Right lobe of liver (tissue), 4 donors: ENCODE measurements around the gene BCL2L11.

Source experiments
- CTCF ChIP-seq, 4 donors: fragments of 200-600 bp in 3 of 4; fragments of 450-650 bp in 1 of 4; IDR thresholded peaks; one replicate each; pipeline versions ENCODE4 v1.5.1 to v1.8.0; 2016 to 2022; ENCODE audit warnings: antibody characterized with exemption in 4 of 4, mild to moderate bottlenecking in 2 of 4
- POLR2A ChIP-seq: fragments of 450-650 bp; IDR thresholded peaks from one replicate; pipeline ENCODE4 v1.6.1; 2017; ENCODE audit warnings: antibody characterized with exemption, mild to moderate bottlenecking
- donor health status: DM: no; HTN: no; CAD: no.
- donor health status: DM: no; HTN: no; CAD: no.
- donor health status: DM: no; HTN: yes; CAD: no.

GRCh38 chr2:111188681-111189080, 68.0 kb downstream of the BCL2L11 start:
- TF ChIP-seq CTCF (IDR thresholded peaks at IDR 0.05) (no peak), POLR2A (no peak)
